HepG2 (cell line): Measurements from ENCODE around the gene DOCK3. TPM values are rescaled to one million over a fixed set of nuclear protein-coding genes. Genes with fewer than 3 reads are reported as not detected.

Source experiments
- ARID3A ChIP-seq: IDR thresholded peaks from 2 replicates; pipeline ENCODE4 v1.6.1; 2012; ENCODE audit warnings: low read depth, low read length, improper control_type of control experiment
- EP300 ChIP-seq, 3 experiments: sonication (generic) in 1 of 3; formaldehyde crosslinking in 1 of 3; IDR thresholded peaks; 2 replicates each; pipeline versions ENCODE4 v1.5.1 to v1.6.1; 2011 to 2020; ENCODE audit warnings: low read depth in 2 of 3, low read length in 2 of 3, borderline replicate concordance in 1 of 3, improper control_type of control experiment in 1 of 3, mild to moderate bottlenecking in 1 of 3, missing genetic modification reagents in 1 of 3, moderate library complexity in 1 of 3
- RARA ChIP-seq: IDR thresholded peaks from 2 replicates; pipeline ENCODE4 v1.6.1; 2016; ENCODE audit warnings: missing genetic modification reagents, missing compliant biosample characterization
- TEAD3 ChIP-seq: optimal IDR thresholded peaks from 2 replicates; pipeline ENCODE3; 2016; ENCODE audit warnings: borderline replicate concordance
- ZNF318 ChIP-seq: sonication (generic); formaldehyde crosslinking; IDR thresholded peaks from 2 replicates; pipeline ENCODE4 v1.4.0; 2020; ENCODE audit warnings: mild to moderate bottlenecking, missing genetic modification reagents
- ZSCAN9 ChIP-seq: IDR thresholded peaks from 2 replicates; pipeline ENCODE4 v1.6.1; 2016; ENCODE audit warnings: borderline replicate concordance
- polyA plus RNA-seq, 8 experiments: library from polyadenylated mRNA; depleted of rRNA in 3 of 8; stranded (reverse) in 7 of 8; unstranded in 1 of 8; fragments of >200 nt; fragmentation: Illumina TruSeq in 4 of 8; extraction: Trizol in 4 of 8; gene quantifications; 2 replicates each; pipeline versions ENCODE4 v1.2.1 to v1.2.3, GENCODE V29; 2011 to 2016; ENCODE audit warnings: low read depth in 4 of 8, missing spikeins in 1 of 8, mixed read lengths in 1 of 8; ENCODE audit not compliant: insufficient read depth in 1 of 8
- total RNA-seq, 5 experiments: library from RNA; depleted of rRNA; stranded (reverse); fragments of >200 nt; fragmentation: Illumina TruSeq; extraction: Trizol; gene quantifications; 2 replicates each; pipeline ENCODE4 v1.2.3, GENCODE V29; 2016; ENCODE audit warnings: low read depth in 1 of 5

The DOCK3 gene
- total and polyA plus RNA-seq, 2 of the 13 experiments (the other 11 are each of a cell fraction or from before 2014, with no cell fraction given): not detected

GRCh38 chr3:51332156-51332555, 657.4 kb downstream of the DOCK3 start (continued):
- TF ChIP-seq ZNF318 (CRISPR knock-in tag) (no peak), RARA (no peak), TEAD3 (CRISPR knock-in tag) (no peak), EP300 (IDR thresholded peaks at IDR 0.05; ENCODE audit: low read depth in 2 of 2, low read length in 2 of 2) (no peak), EP300 (CRISPR knock-in tag; IDR thresholded peaks at IDR 0.05; ENCODE audit: borderline replicate concordance) (no peak), ZSCAN9 (no peak), ARID3A (no peak)
- TF ChIP-seq, all 625 proteins: peak for 0
